ENCODE data around the gene OLFM1. TPM values are rescaled to one million over a fixed set of nuclear protein-coding genes. Genes with fewer than 3 reads are reported as not detected.

Gene OLFM1
- total RNA-seq, 4 donors from 2014 or later = 0.64 to 17.5 (median 10.9) TPM

- Histone ChIP-seq H3K4me3 (no peak overlapping the region), H3K27me3 (peaks cover 0 to 68% (median 0%) of the 10 kb centered on the region in 4 donors), H3K27ac (no peak overlapping the region), H3K4me1 (no peaks in the 10 kb centered on the region), H3K9me3 (no peaks in the 10 kb centered on the region), H3K36me3 (no peaks in the 10 kb centered on the region)
- 75 to 91% methylated on average over 5 of the region's 5 CpGs for WGBS, 2 donors
- DNase-seq = no peak
- TF ChIP-seq CTCF (IDR thresholded peaks at IDR 0.05) (no peak), POLR2A (IDR thresholded peaks at IDR 0.05) (no peak)
- intact Hi-C loops (cut with DNase I) = no loop called here
Measured at GRCh38 chr9:135047521-135047920, 39.9 kb upstream of the OLFM1 start.

- WGBS, 2 donors = 46 to 65% methylated on average over 10 of the region's 11 CpGs
- intact Hi-C loops (cut with DNase I) = no loop called here
- Histone ChIP-seq H3K4me3 (no peak overlapping the region), H3K36me3 (no peaks in the 10 kb centered on the region), H3K4me1 (no peaks in the 10 kb centered on the region), H3K9me3 (no peaks in the 10 kb centered on the region), H3K27ac (no peak overlapping the region), H3K27me3 (peaks cover 0 to 74% (median 0%) of the 10 kb centered on the region in 4 donors)
- no peak for DNase-seq
- TF ChIP-seq CTCF (IDR thresholded peaks at IDR 0.05) = no peak
- no peak for TF ChIP-seq POLR2A (IDR thresholded peaks at IDR 0.05)
Measured at GRCh38 chr9:135048046-135048757, 39.3 kb upstream of the OLFM1 start.

GRCh38 chr9:135048758-135049444 is 38.6 kb upstream of the OLFM1 start:
- H3K27ac ChIP-seq = no peak overlapping the region
- WGBS, 2 donors = 66 to 68% methylated on average over 9 to 12 of the region's 17 CpGs
- no peak for DNase-seq
- no peaks in the 10 kb centered on the region for H3K4me1 ChIP-seq
- no peak overlapping the region for H3K4me3 ChIP-seq
- H3K27me3 ChIP-seq = peaks cover 0 to 78% (median 0%) of the 10 kb centered on the region in 4 donors
- no peak for TF ChIP-seq CTCF (IDR thresholded peaks at IDR 0.05)
- TF ChIP-seq POLR2A (IDR thresholded peaks at IDR 0.05) = no peak
- H3K9me3 ChIP-seq = no peaks in the 10 kb centered on the region
- intact Hi-C loops (cut with DNase I) = no loop called here
- no peaks in the 10 kb centered on the region for H3K36me3 ChIP-seq

- Histone ChIP-seq H3K4me1 (no peaks in the 10 kb centered on the region), H3K27ac (no peak overlapping the region), H3K9me3 (no peaks in the 10 kb centered on the region), H3K36me3 (no peaks in the 10 kb centered on the region), H3K27me3 (peaks cover 0 to 83% (median 0%) of the 10 kb centered on the region in 4 donors), H3K4me3 (no peak overlapping the region)
- intact Hi-C loops (cut with DNase I) = no loop called here
- 59 to 63% methylated on average over 3 to 7 of the region's 7 CpGs for WGBS, 2 donors
- TF ChIP-seq POLR2A (IDR thresholded peaks at IDR 0.05) = no peak
- TF ChIP-seq CTCF (IDR thresholded peaks at IDR 0.05) = no peak
- DNase-seq = no peak
Measured at GRCh38 chr9:135049460-135049859, 38.0 kb upstream of the OLFM1 start.

Data from esophagus squamous epithelium (tissue), 5 donors.